GM21528 (cell line): Measurements from ENCODE around the gene NRXN2.

Experiments used
- ATAC-seq: cut with Tn5 transposase; IDR thresholded peaks from one replicate; pipeline ENCODE4 v1.9.1; 2021; ENCODE audit warnings: mild to moderate bottlenecking, moderate library complexity; ENCODE audit not compliant: unreplicated experiment, low FRiP score

The NRXN2 gene

DNA sequence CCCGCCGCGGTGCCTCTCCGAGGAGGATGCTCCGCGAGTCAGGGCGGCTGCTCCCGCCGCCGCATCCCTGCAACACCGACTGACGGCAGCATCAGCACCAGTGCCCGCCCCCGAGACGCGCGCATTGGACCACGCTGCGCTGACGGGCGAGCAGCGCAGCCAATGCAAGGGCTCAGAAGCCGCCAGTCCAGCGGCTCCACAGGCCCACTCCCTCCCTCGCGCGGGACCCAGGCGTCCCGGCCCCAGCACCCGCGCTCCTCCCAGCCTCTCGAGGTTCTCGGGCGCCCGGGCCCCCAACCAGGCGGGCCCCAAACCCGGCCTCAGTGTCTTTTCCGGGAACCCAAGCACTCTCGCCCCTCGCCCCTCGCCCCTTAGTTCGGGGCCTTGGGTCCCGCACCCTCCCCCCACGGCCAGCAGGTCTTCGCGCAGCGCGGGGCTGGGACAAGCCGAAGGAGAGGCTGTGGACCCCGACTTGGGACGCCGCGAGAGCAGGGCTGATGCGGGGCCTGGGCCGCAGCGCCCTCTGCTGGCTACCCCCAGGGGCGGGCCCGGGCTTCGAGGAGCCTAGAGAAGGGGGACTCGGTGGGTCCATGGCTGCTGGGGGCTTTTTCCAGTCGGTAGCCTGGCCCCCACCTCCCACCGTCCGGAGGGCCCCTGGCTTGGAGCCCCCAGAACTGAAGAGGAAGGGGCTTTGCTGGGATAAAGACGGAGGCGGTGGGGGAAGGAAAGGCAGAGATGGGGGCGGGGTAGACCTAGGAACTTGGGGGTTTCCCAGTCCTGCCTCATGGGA lies at the start of gene NRXN2:
Gene NRXN2, minus strand, starts transcription at position 81 of the 790 bp plus-strand sequence. CDS start 9,498 bp downstream, outside the sequence.
- peak; percentile 72 for ATAC-seq

DNA sequence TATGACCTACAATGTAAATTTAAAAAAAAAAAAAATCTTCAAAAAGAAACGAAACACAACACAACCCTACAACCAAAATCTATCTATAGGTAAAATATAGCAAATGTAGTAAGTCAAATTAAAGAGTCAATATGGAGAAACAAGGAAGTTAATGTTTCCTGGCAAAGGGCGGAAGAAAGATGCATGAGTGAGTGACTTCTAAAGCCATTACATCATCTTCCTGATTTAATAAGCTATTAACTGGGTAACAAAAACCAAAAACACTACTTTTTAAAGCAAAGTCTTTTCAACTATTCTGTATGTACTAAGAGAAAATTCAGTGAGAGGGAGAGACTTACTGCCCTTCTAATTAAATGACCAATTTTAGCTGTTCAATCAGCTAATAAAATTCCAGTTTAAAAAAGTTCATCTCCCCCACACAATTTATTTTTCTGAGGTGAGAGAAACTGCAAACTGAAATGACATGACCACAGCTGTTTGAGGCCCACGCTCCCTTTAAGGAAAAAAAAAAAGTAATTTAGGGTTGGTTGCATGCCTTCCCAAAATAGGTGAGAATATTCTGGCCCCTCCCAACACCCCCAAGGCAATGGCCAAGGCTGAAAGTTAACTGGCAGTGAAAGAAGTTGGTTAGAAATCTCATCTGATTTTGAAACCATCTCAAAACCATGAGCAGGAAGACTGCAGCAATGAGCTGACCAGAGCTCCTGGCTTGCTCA lies 49.5 kb upstream of the NRXN2 start:
- ATAC-seq, result no peak

DNA sequence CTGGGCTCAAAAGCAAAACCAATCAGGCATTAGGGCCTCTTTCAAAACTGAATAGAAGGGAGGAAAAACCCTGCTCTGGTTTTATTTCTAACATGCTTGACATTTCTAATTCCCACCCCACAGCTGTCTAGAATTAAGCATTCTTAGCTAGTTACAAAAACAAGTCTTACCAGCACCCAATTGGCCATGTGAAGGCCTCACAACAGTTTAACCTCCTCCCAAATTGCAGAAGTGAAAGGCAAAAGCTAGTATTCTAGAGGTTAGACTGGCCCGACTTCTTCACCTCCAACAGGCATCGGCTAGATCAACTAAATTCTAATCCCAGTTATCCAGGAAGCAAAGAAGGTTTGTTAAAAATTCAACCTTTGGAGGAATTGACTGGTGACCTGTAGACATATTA lies 48.9 kb upstream of the NRXN2 start:
- ATAC-seq, result no peak

DNA sequence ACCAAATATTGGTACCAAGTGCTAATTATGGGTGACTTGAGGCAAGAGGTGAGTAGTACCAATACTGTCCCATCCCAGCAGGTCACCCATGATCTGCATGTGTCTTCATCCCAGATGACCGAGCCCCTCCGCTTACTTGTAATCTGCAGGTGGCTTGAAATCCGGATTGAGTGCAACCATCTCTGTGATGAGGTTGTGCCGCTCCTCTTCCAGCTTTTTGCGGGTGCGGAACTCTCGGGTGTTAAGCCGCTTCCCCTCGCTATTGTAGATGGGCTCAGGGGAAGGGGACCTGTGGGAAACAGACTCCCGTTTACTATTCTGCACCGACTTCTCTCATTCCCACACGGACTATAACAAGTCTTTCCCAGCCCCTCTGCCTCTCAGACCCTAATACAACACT lies 47.1 kb upstream of the NRXN2 start:
- ATAC-seq, result no peak

DNA sequence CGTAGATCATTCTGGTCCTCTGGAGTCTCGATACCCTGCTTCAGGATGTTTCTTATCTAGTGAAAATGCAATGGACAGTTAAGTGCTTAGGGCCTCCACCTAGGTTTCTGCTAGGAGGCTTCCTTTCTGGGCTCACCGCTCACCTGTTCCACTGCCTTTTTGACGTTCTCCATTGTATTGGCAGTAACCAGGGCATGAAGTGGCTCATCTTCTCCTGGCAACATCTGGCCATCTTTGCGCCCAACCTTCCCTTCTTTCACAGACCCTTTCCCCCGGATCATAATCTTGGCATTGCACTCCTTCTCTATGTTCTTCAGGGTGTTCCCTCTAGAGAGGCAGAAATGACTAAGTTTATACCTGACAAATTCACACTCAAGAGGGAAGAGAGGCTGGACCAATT lies 46.3 kb upstream of the NRXN2 start:
- no peak for ATAC-seq

DNA sequence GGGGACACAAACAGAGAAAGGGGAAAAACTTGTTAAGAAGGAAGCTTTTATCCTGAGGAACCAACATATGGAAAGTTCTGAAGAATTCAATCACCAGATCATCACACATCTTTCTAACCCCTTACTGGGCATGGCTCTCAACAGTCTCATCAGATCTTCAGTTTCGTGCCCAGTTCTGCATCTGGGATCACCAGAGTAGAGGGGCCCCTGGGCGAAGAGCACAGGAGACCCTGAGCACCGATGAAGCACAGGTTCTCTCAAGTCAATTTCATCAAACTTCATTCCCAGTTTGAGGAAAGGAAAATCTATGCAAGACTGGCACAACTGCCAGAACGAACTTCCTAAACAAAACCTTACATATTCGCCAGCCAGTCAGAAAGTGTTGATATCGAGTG lies 45.3 kb upstream of the NRXN2 start:
- ATAC-seq, result no peak

DNA sequence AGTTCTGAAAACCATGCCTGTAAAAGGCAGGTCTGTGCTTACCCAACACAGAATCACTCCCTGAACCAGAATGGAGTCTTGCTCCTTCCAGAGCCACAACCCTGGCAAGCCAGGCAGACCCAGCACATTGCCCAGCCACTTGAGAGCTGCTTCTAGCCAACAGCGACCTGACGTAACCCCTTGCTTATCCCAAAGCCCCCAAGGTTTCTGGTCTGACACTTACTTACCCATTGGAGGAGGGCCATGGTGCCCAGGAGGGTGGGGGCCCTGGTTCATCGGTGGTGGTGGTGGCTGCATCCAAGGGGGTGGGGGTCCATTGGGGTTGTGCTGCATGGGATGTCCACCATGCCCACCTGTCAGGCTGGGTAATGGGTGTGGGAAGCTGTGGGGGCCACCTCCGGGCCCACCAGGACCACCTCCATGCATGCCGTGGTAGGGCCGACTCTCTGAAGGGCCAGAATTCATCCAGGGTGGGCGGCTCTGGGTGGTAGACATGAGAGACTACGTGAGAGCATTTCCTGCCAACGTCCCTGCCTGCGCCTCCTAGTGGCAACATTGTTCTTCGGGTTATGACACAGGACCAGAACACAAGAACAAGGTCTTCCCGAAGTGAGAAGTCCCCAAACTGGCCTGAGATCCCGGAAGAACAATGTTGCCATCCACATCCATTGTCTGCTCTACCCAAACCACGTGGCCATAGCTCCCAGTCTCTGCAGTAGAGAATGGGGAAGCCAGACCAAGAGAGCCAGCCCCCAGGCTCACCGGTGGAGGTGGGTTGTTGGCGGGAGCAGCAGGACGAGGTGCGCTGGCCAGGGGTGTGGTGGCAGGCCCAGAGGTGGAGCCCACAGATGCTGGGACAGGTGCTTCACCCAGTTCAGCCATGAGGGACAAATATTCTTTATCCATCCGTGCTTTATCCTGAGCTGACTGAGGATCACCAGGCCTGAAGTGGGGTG lies 44.6 kb upstream of the NRXN2 start:
- ATAC-seq, result no peak

DNA sequence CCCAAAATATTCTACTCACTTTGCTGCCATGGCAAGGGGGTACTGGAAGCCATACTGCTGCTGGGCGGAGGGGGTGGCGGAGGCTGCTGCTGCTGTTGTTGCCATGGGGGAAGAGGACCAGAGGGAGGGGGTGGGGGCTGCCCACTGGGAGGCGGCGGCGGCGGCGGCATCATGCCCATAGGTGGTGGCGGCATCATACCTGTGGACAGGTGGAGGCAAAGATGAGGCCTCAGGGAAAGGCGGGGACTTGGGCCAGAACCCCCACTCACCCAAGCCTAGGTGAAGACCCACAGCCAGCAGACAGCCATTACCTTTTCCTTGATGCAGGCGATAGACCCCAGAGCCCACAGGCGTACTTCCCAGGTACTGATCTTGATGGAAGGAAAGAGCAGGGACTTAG lies 43.9 kb upstream of the NRXN2 start:
- no peak for ATAC-seq

DNA sequence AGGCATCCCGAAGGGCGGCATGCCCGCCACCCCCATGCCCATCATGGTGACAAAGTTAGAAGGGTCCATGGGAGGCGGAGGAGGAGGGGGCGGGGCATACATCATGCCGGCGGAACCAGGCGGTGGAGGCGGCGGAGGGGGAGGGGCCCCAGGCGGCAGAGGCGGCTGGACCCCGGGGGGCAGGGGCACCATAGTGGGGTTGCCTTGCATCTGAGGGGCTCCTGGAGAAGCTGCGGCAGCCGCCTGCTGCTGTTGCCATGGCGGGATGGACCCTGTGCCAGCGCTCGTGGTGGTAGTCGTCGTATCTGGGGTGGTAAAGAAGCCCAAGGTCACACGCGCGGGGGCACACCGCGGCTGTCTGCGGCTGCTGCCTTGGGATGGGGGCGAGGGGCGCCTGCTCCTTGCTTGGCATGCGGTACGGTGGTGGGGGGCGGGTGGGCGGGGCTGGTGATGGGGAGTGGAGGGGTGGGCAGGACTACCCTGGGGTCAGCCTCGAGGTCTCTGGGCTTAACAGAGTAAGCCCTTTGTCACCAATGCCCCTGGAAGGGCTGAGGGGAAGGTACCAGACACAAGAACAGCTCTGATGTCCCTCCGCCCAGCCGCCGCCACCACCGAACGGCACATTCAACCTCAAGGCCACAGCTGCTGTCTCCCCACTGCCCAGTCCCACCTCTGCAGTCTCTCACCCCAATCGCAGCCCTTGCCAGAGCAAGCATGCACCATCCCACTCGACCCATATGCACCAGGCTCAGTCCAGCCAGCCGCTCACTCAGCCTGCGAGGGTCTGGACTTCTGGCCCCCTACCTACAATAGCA lies 43.1 kb upstream of the NRXN2 start:
- ATAC-seq, result no peak

DNA sequence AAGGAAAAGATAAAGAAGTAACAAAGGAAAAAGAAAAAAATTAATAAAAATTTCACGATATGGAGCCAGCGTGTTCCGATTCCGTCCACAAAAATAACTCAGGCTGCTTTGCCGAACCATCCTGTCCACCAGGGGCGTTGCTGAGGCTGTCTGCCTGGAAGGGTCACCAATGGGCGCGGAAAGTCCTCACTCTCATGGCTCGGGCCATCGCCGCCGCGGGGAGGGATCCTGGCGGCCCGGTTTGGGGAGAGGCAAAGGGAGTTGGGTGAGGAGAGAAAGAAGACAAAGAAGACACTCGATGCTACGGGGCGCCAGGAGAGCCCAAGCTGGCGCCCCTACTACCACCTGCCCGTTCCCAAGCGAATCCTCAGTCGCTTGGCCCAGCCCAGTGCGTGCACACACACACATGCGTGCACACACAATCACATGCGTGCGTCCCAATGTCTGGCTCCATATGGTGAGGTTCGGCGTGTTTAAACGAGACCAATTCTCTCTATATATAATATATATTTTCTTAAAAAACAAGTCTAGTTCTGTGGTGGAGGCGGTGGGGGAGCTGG lies 42.4 kb upstream of the NRXN2 start:
- no peak for ATAC-seq

DNA sequence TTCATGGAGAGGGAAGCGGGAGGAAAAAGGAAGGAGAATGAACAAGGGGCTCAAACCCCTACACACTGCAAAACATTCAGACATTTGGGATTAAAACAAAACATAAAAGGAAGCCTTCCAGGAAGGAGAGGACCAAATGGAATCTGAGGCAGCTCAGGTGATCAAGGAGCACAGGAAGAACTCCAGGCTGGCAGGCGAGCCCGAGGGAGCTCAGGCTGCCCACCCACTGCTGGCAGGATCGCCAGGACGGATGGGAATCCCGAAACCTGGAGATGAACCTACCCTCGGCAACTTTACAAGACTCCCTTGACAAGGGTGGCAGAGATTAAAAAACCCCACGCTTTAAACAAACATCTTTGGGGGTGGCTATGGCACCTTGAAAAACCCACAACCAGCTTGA lies 41.8 kb upstream of the NRXN2 start:
- ATAC-seq, result no peak

DNA sequence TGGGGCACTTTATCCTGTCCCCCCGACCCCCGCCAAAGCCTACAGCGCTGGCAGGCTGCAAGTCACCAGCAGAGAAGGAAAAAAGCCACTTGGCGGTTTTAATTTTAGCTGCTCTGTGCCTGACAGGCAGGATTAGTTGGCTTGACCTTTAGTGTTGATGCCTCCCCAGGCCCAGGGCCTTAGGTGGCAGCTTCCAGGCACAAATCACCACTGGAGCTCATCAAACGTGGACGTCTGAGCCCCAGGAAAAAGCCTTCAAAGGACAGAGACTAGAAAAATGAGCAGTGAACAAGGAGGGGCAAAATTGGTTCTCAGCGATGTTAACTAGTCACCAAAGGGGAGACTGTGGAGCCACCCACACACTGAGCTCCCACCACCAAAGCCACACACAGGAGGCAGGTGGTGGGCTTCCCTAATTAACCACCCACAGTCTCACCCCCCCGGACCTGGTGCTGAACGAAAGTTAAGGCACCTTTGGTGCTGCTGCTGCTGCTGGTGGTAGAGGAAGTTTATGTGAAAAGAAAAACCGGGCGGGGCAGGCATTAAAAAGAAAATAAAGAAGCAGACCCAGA lies 41.1 kb upstream of the NRXN2 start:
- ATAC-seq, result no peak

DNA sequence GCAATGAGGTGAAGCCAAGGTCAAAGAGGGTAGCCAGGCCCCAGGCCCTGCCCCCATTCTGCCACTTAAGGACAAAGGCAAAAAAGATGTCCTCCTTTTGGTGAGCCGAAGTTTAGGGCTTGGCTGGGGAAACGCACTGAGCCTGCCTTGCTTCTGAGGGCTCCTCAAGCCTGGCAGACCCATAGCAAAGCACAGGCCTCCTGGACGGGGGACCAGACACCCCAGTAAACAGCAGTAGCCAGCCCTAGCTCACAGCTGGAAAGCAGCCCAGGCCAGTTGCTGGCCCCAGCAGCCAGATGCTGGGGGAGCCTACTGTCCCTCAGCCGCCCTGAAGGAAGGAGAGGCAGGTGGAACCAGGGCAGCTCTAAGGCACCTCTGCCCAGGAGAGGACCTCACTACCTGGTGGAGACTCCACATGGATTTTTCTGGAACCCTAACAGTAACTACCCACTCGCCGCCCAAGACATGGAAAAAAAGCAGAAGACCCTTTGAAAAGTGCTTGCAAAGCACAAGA lies 40.6 kb upstream of the NRXN2 start:
- no peak for ATAC-seq

DNA sequence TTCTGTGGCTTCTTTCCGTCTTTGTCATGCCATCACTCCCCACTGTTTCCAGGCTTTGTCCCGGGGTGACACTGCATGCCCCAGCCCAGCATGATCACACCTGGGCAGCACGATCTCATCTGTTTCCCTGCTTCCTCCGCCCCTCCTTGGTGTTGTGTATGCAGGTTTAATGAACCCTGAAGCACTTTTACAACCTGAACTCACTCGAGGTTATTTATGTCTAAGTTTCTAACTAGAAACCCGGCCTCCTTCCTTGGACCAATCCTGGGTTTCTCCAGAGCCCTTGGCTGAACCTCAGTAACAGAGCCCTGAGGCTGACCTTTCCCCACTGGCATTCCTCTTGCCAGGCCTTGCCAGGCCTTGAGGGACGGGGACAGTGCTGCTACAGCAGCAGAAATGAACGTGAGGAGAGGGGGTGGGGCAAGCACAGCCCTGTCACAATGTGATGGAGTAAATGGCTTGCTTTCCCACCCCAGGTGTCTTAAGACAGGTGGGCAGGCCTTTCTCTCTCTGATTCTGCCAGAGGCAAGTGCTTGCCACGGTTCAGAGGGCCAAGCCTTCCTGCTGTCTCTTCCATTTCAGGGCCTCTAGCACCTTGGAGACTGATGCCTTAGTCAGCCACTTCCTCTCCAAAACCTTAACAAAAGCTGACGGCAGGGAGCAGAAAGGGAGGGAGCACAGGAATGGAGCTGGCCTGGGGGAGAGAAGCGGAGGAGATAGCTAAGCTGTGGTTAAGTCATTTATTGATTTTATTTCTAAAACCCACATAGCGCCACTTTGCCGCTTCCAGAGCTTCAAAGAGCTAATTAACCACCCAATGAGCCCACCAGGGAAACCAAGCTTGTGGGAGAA lies 39.9 kb upstream of the NRXN2 start:
- no peak for ATAC-seq

DNA sequence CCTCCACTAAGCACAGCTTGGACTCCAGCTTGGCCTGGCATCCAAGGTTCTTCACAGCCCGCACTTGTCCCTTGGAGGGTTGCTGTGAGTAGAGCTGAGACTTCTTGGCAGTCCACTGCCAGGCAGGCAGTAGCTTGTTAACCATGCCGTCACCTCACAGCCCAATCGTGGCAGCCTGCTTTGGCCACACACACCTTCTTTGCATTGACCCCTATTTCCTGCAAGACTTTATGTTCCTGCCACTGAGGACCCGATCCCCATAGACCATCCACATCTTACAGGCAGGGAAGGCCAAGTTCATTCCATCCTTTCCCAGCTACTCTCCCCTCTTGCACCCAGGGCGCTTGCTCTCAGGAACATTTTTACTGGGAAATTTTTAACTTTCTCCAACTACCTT lies 39.3 kb upstream of the NRXN2 start:
- no peak for ATAC-seq

DNA sequence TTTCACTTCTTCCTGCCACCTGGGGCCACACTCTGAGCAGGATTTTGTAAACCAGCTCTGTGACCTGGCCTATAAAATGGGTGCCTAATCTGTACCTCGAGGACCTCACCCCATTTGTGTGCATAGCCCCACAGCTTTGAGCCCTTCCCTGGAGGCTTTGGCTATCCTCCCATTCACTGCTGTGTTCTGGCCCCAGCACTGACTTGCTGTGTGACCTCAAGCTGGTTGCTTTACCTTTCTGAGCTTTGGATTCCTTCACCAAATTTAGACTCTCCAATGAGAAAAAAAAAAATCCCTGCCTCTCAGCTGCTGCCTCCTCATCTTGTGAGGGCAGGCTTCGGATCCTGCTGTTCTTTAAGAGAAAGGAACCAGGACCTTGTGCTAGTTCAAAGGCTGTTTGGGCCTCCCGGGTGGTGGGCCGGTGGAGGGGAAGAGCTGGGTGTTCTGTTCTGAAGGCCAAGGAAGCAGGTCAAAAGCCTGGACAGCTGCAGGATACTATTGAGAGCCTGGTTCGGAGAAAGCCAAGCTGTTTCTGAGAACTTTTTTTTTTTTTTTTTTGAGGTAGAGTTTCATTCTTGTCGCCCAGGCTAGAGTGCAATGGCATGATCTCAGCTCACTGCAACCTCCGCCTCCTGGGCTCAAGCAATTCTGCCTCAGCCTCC lies 37.9 kb upstream of the NRXN2 start:
- ATAC-seq, result no peak

DNA sequence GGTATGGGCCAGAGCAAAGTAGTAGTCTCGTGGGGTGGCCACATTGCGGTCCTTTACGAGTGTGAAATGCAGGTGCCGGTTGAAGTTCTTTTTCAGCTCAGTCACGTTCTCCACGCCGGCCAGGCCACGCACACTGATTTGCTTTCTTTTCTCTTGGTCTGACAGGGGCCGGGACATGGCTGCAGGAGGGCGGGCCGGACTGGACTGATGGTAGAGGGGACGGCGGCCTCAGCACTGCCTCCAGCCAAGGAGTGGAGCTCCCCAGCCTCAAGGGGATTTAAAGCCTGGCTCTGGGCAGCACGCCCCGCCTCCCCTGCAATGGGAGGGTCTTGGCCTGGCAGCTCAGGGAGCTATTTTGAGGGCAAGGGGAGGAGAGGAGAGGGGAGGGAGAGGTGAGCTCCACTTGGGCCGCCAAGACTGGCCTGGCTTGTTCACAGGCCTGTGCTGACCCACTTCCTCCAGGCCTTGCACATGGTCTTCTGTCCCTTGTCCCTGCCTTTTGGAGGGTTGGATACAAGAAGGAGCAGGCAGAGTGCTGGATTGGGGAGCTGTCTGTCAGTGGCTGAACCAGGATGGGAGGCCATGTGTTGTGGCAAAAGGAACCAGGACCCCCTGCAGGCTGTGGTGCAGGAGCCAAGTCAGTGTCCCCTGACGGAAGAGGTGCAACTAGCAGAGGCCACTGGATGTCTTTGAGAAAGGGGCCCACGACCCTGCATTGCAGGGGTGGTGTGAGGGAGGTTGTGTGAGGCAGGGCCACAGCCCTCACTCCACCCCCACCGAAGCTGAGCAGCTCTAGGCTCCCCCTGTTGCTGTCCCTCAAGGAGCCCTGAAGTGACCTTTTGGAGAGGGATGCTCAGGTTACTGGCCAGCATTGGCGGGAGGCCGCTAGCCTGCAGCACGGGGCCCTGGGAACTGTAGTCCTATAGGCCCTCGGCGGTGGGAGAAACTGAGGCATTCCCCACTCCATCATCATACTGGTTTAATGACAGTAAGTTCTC lies 37.0 kb upstream of the NRXN2 start, which contains the start of gene PYGM:
Gene PYGM, minus strand, starts transcription at position 253 of the 998 bp plus-strand sequence. Its CDS starts 76 bp downstream, at position 177.
- no peak for ATAC-seq
